ENCODE data around the gene CDC16.
"Not testable (repeated sequence)": the region's sequence is repeated elsewhere in the genome, so short reads cannot be mapped to it uniquely, and the experiment has no call there.

DNA sequence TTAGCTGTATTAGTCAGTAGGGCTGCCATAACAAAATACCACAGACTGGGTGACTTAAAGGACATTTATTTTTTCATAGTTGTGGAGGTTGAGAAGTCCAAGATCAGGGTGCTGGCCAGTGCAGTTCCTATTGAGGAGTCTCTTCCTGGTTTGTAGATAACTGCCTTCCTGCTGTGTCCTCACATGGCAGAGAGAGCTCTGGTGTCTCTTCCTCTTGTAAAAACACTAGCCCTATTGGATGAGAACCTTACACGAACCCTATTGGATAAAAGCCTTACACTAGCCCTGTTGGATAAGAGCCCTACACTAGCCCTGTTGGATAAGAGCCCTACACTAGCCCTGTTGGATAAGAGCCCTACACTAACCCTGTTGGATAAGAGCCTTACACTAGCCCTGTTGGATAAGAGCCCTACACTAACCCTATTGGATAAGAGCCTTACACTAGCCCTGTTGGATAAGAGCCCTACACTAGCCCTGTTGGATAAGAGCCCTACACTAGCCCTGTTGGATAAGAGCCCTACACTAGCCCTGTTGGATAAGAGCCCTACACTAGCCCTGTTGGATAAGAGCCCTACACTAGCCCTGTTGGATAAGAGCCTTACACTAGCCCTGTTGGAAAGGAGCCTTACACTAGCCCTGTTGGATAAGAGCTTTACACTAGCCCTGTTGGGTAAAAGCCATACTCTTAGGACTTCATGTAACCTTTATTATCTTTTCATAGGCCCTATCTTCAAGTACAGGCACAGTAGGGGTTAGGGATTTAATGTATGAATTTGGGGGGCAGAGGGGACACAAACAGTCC lies 17.1 kb downstream of the CDC16 start:
- TF ChIP-seq, protein P1, sequence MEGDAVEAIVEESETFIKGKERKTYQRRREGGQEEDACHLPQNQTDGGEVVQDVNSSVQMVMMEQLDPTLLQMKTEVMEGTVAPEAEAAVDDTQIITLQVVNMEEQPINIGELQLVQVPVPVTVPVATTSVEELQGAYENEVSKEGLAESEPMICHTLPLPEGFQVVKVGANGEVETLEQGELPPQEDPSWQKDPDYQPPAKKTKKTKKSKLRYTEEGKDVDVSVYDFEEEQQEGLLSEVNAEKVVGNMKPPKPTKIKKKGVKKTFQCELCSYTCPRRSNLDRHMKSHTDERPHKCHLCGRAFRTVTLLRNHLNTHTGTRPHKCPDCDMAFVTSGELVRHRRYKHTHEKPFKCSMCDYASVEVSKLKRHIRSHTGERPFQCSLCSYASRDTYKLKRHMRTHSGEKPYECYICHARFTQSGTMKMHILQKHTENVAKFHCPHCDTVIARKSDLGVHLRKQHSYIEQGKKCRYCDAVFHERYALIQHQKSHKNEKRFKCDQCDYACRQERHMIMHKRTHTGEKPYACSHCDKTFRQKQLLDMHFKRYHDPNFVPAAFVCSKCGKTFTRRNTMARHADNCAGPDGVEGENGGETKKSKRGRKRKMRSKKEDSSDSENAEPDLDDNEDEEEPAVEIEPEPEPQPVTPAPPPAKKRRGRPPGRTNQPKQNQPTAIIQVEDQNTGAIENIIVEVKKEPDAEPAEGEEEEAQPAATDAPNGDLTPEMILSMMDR (IDR thresholded peaks at IDR 0.05; ENCODE audit: poor library complexity), result not testable (repeated sequence)
- TF ChIP-seq EZH2 (IDR thresholded peaks at IDR 0.05; ENCODE audit: borderline replicate concordance); EZH2phosphoT487 (IDR thresholded peaks at IDR 0.05; ENCODE audit: low read depth, severe bottlenecking, unreplicated experiment): not testable (repeated sequence)

All from hepatocyte (in vitro differentiated cells).